PC-3 (cell line): ENCODE data around the gene BAAT. TPM values are rescaled to one million over a fixed set of nuclear protein-coding genes. Genes with fewer than 3 reads are reported as not detected.
"Not testable (repeated sequence)": the region's sequence is repeated elsewhere in the genome, so short reads cannot be mapped to it uniquely, and the experiment has no call there.

ENCODE experiments used
- ATAC-seq: fragments of 200-7000 bp; cut with Tn5 transposase; 2 replicates; pipeline ENCODE4 v1.9.1; 2020; ENCODE audit warnings: mild to moderate bottlenecking, moderate library complexity
- Bru-seq: library from RNA; stranded (reverse); fragments of 400-500 nt; gene quantifications from one replicate; lab custom pipeline; 2021; lab: Mats Ljungman, UMichigan
- BruChase-seq, 2 experiments: library from RNA; stranded (reverse); fragments of 400-500 nt; gene quantifications; one replicate each; lab custom pipeline; 2021; lab: Mats Ljungman, UMichigan
- BruUV-seq: library from RNA; stranded (reverse); fragments of 400-500 nt; replicated peaks from 2 replicates; lab custom pipeline; 2021; lab: Mats Ljungman, UMichigan
- CTCF ChIA-PET: fragments of 300-600 bp; sonication (Branson Sonifier 250); formaldehyde crosslinking; loops from one replicate; lab custom pipeline; 2022; ENCODE audit warnings: antibody characterized with exemption; lab: Charles Lee
- POLR2A ChIA-PET: fragments of 300-600 bp; sonication (Branson Sonifier 250); formaldehyde crosslinking; loops from one replicate; lab custom pipeline; 2022; ENCODE audit warnings: antibody characterized with exemption; ENCODE audit not compliant: unreplicated experiment; lab: Charles Lee
- DNase-seq: peaks from one replicate; pipeline ENCODE4 v3.0.0-alpha.2; 2015
- H2AFZ ChIP-seq: fragments of 300-600 bp; sonication (generic); 2 replicates; pipeline ENCODE4 v1.6.0; 2016; ENCODE audit warnings: antibody characterized with exemption, low read length
- H3F3A ChIP-seq: fragments of 300-600 bp; sonication (generic); one replicate; pipeline ENCODE4 v1.6.0; 2017; ENCODE audit warnings: antibody characterized with exemption, low read length, control low read depth, mild to moderate bottlenecking; ENCODE audit not compliant: unreplicated experiment
- H3K27ac ChIP-seq: fragments of 300-600 bp; sonication (generic); 2 replicates; pipeline ENCODE4 v1.5.1; 2016; ENCODE audit warnings: mild to moderate bottlenecking, low read length
- H3K27me3 ChIP-seq: fragments of 300-600 bp; sonication (generic); 2 replicates; pipeline ENCODE4 v1.6.1; 2016; ENCODE audit warnings: low read length, mixed read lengths
- H3K36me3 ChIP-seq: fragments of 300-600 bp; sonication (generic); 2 replicates; pipeline ENCODE4 v1.6.1; 2016; ENCODE audit warnings: low read depth, mixed run types, low read length, mixed read lengths
- H3K4me1 ChIP-seq: fragments of 300-600 bp; sonication (generic); 2 replicates; pipeline ENCODE4 v1.5.1; 2016; ENCODE audit warnings: low read length; ENCODE audit not compliant: insufficient read depth
- H3K4me2 ChIP-seq: fragments of 300-600 bp; sonication (generic); 2 replicates; pipeline ENCODE4 v1.6.0; 2016; ENCODE audit warnings: low read length
- H3K4me3 ChIP-seq: fragments of 300-600 bp; sonication (generic); 2 replicates; pipeline ENCODE4 v1.5.1; 2016; ENCODE audit warnings: mild to moderate bottlenecking, low read length, mixed read lengths
- H3K79me2 ChIP-seq: fragments of 300-600 bp; sonication (generic); 2 replicates; pipeline ENCODE4 v1.6.1; 2017; ENCODE audit warnings: low read length, mixed read lengths
- H3K9ac ChIP-seq: fragments of 300-600 bp; sonication (generic); 2 replicates; pipeline ENCODE4 v1.6.0; 2016; ENCODE audit warnings: mild to moderate bottlenecking, low read length
- H3K9me2 ChIP-seq: fragments of 300-600 bp; sonication (generic); replicated peaks from 2 replicates; pipeline ENCODE4 v1.6.1; 2016; ENCODE audit warnings: mixed run types, low read length, mixed read lengths
- H3K9me3 ChIP-seq: fragments of 300-600 bp; sonication (generic); 2 replicates; pipeline ENCODE4 v1.6.1; 2016; ENCODE audit warnings: low read length, mixed read lengths
- H4K20me1 ChIP-seq: fragments of 300-600 bp; sonication (generic); 2 replicates; pipeline ENCODE4 v1.6.1; 2016; ENCODE audit warnings: low read length, mixed read lengths
- CTCF ChIP-seq: fragments of 300-600 bp; sonication (generic); conservative IDR thresholded peaks from 2 replicates; pipeline ENCODE4 v1.5.1; 2017; ENCODE audit warnings: antibody characterized with exemption, low read depth, mild to moderate bottlenecking, low read length
- EZH2 ChIP-seq: fragments of 300-600 bp; sonication (generic); IDR thresholded peaks from one replicate; pipeline ENCODE4 v1.6.1; 2017; ENCODE audit warnings: antibody characterized with exemption, mild to moderate bottlenecking, low read length; ENCODE audit not compliant: unreplicated experiment
- EZH2phosphoT487 ChIP-seq: fragments of 300-600 bp; sonication (generic); IDR thresholded peaks from 2 replicates; pipeline ENCODE4 v1.6.1; 2018; ENCODE audit warnings: mild to moderate bottlenecking, antibody characterized with exemption, low read length, borderline replicate concordance
- intact Hi-C: fragments of 100-400 bp; cut with micrococcal nuclease; formaldehyde crosslinking; loops from 2 replicates; pipeline ENCODE4 v1.9.0; 2023
- long read RNA-seq: library from polyadenylated mRNA; unstranded; transcript quantifications from one replicate; pipeline ENCODE4 v2.0.0, GENCODE V29; 2021; ENCODE audit not compliant: unreplicated experiment
- total RNA-seq: library from RNA; depleted of rRNA; stranded (reverse); fragments of >200 nt; gene quantifications from 2 replicates; pipeline ENCODE4 v1.2.3, GENCODE V29; 2014; rRNA removed

The BAAT gene
- total RNA-seq = 0.07 TPM in 1 of 2 replicates, not detected in the other
- Bru-seq, nascent RNA = percentile 31 among the genes with signal in this experiment
- BruChase-seq, experiment 1, labeled RNA remaining after a 6-hour chase = percentile 46 among the genes with signal in this experiment
- percentile 49 among the genes with signal in this experiment for BruChase-seq, experiment 2, labeled RNA remaining after a 2-hour chase
- long read RNA-seq = 0 reads

- H3K9ac ChIP-seq, CTCF ChIA-PET, H4K20me1 ChIP-seq, H3K4me1 ChIP-seq, H3K27ac ChIP-seq, H3K9me3 ChIP-seq, H3K4me3 ChIP-seq, DNase-seq, H3K27me3 ChIP-seq, H3K9me2 ChIP-seq, BruUV-seq, ATAC-seq, H2AFZ ChIP-seq, POLR2A ChIA-PET, H3K79me2 ChIP-seq, H3K4me2 ChIP-seq, H3F3A ChIP-seq: not testable (repeated sequence)
- peaks cover 15% of the 10 kb centered on the region for H3K36me3 ChIP-seq
- intact Hi-C loops = loop anchor here (5.0 kb wide), 1 partner anchor 783 kb away; no protein-coding TSS in a partner anchor
These were observed at the start of gene BAAT for GRCh38 chr9:101384873-101385536. Gene BAAT (minus strand): TSS chr9:101385006. CDS start chr9:101371404, 13,602 bp downstream.

- Histone ChIP-seq H3K4me2 (no peak overlapping the region), H3K27ac (no peak overlapping the region), H3F3A (no peaks in the 10 kb centered on the region), H3K27me3 (peaks cover 12% of the 10 kb centered on the region; the same call in 1 of the 2 replicates), H3K4me3 (no peak overlapping the region), H3K79me2 (no peaks in the 10 kb centered on the region), H3K4me1 (no peaks in the 10 kb centered on the region), H4K20me1 (no peaks in the 10 kb centered on the region), H3K36me3 (no peaks in the 10 kb centered on the region), H3K9me3 (no peaks in the 10 kb centered on the region), H3K9me2 (no peaks in the 10 kb centered on the region), H2AFZ (no peak overlapping the region), H3K9ac (no peak overlapping the region)
- ATAC-seq (no peak), DNase-seq (no peak)
- ChIA-PET CTCF (no interaction called here), POLR2A (no interaction called here)
- TF ChIP-seq CTCF = no peak
- TF ChIP-seq EZH2phosphoT487 = no peak
- no peak for TF ChIP-seq EZH2
- no TSS peak for BruUV-seq
- intact Hi-C loops = no loop called here
These were observed 48.4 kb upstream of the BAAT start for GRCh38 chr9:101433229-101433628.

- Histone ChIP-seq H3K4me1 (no peaks in the 10 kb centered on the region), H3K9me3 (no peaks in the 10 kb centered on the region), H3K9me2 (no peaks in the 10 kb centered on the region), H3K4me3 (no peak overlapping the region), H3K27me3 (peaks cover 12% of the 10 kb centered on the region; the same call in 1 of the 2 replicates), H2AFZ (no peak overlapping the region), H3K79me2 (no peaks in the 10 kb centered on the region), H3F3A (no peaks in the 10 kb centered on the region), H3K4me2 (no peak overlapping the region), H3K27ac (no peak overlapping the region), H3K36me3 (no peaks in the 10 kb centered on the region), H4K20me1 (no peaks in the 10 kb centered on the region), H3K9ac (no peak overlapping the region)
- no peak for DNase-seq
- ChIA-PET POLR2A (no interaction called here), CTCF (no interaction called here)
- intact Hi-C loops = no loop called here
- ATAC-seq = no peak
- no peak for TF ChIP-seq EZH2phosphoT487
- TF ChIP-seq CTCF = no peak
- no peak for TF ChIP-seq EZH2
- no TSS peak for BruUV-seq
These were observed 47.9 kb upstream of the BAAT start for GRCh38 chr9:101432740-101433139.
